Measurements from ENCODE around the gene ZCCHC2. TPM values are rescaled to one million over a fixed set of nuclear protein-coding genes. Genes with fewer than 3 reads are reported as not detected.
A peak's percentile ranks its signal among the peaks of the same experiment; 100 is the strongest.

The ZCCHC2 gene
- total and polyA plus RNA-seq, 2 of the 13 experiments (the other 11 are each of a cell fraction or from before 2014, with no cell fraction given): 62.5 to 76.1 TPM

DNA sequence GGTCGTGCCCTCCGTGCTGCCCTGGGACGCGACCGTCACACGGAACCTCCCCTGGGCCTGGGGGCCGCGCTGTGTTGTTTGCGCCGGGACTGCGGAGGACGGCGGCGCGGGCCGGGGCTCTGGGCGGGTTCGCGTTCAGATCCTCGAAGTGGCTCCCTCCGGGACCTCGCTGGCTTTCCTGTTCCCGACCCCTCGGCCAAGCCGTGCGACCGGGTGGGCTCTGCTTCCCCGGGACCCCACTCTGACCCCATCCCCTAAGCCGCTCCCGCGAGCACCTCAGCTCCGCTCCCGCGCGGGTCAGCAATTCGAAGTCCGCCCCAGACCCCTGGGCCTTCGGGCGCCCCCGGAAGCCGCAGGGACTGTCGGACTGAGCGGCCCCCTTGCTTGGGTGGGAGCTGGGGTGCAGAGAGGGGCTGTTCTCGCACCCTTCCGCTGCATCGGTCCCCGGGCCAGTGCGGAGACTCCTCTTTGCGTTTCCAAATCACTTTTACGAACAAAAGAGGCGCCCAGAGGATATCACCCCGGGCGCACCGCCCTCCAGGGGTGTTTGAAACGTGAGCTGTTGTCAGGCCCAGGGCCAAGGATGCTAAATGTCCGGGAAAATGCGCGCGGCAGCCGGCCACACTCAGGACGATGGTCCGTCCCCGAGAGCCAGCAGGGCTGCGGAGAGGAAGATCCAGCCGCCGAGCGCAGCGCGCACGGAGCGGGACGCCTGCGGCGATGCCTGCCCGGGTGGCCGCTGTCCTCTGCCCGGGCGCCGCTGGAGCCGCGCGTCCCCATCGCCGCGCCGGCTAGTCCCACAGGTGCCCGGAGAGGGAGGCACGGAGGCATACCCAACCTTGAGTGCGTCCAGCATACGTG lies 73.5 kb downstream of the ZCCHC2 start (continued):
- TF ChIP-seq, protein P1, sequence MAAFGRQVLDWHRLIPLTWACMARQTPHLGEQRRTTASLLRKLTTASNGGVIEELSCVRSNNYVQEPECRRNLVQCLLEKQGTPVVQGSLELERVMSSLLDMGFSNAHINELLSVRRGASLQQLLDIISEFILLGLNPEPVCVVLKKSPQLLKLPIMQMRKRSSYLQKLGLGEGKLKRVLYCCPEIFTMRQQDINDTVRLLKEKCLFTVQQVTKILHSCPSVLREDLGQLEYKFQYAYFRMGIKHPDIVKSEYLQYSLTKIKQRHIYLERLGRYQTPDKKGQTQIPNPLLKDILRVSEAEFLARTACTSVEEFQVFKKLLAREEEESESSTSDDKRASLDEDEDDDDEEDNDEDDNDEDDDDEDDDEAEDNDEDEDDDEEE (CRISPR knock-in tag; IDR thresholded peaks at IDR 0.05): no peak
- no peak for TF ChIP-seq ZNF263 (CRISPR knock-in tag; IDR thresholded peaks at IDR 0.05)
- TF ChIP-seq, protein P2, sequence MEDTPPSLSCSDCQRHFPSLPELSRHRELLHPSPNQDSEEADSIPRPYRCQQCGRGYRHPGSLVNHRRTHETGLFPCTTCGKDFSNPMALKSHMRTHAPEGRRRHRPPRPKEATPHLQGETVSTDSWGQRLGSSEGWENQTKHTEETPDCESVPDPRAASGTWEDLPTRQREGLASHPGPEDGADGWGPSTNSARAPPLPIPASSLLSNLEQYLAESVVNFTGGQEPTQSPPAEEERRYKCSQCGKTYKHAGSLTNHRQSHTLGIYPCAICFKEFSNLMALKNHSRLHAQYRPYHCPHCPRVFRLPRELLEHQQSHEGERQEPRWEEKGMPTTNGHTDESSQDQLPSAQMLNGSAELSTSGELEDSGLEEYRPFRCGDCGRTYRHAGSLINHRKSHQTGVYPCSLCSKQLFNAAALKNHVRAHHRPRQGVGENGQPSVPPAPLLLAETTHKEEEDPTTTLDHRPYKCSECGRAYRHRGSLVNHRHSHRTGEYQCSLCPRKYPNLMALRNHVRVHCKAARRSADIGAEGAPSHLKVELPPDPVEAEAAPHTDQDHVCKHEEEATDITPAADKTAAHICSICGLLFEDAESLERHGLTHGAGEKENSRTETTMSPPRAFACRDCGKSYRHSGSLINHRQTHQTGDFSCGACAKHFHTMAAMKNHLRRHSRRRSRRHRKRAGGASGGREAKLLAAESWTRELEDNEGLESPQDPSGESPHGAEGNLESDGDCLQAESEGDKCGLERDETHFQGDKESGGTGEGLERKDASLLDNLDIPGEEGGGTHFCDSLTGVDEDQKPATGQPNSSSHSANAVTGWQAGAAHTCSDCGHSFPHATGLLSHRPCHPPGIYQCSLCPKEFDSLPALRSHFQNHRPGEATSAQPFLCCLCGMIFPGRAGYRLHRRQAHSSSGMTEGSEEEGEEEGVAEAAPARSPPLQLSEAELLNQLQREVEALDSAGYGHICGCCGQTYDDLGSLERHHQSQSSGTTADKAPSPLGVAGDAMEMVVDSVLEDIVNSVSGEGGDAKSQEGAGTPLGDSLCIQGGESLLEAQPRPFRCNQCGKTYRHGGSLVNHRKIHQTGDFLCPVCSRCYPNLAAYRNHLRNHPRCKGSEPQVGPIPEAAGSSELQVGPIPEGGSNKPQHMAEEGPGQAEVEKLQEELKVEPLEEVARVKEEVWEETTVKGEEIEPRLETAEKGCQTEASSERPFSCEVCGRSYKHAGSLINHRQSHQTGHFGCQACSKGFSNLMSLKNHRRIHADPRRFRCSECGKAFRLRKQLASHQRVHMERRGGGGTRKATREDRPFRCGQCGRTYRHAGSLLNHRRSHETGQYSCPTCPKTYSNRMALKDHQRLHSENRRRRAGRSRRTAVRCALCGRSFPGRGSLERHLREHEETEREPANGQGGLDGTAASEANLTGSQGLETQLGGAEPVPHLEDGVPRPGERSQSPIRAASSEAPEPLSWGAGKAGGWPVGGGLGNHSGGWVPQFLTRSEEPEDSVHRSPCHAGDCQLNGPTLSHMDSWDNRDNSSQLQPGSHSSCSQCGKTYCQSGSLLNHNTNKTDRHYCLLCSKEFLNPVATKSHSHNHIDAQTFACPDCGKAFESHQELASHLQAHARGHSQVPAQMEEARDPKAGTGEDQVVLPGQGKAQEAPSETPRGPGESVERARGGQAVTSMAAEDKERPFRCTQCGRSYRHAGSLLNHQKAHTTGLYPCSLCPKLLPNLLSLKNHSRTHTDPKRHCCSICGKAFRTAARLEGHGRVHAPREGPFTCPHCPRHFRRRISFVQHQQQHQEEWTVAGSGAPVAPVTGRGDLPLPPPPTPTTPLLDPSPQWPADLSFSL (CRISPR knock-in tag; IDR thresholded peaks at IDR 0.05): no peak
- TF ChIP-seq, protein P3, sequence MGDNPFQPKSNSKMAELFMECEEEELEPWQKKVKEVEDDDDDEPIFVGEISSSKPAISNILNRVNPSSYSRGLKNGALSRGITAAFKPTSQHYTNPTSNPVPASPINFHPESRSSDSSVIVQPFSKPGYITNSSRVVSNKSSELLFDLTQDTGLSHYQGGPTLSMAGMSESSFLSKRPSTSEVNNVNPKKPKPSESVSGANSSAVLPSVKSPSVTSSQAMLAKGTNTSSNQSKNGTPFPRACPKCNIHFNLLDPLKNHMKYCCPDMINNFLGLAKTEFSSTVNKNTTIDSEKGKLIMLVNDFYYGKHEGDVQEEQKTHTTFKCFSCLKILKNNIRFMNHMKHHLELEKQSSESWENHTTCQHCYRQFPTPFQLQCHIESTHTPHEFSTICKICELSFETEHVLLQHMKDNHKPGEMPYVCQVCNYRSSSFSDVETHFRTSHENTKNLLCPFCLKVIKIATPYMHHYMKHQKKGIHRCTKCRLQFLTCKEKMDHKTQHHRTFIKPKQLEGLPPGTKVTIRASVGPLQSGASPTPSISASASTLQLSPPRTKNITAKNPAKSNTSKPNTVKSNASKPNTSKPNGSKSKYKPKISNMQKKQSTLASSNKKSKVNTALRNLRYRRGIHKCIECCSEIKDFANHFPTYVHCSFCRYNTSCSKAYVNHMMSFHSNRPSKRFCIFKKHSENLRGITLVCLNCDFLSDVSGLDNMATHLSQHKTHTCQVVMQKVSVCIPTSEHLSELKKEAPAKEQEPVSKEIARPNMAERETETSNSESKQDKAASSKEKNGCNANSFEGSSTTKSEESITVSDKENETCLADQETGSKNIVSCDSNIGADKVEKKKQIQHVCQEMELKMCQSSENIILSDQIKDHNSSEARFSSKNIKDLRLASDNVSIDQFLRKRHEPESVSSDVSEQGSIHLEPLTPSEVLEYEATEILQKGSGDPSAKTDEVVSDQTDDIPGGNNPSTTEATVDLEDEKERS (CRISPR knock-in tag; IDR thresholded peaks at IDR 0.05): no peak
- no peak for TF ChIP-seq ZNF83 (CRISPR knock-in tag; IDR thresholded peaks at IDR 0.05; ENCODE audit: borderline replicate concordance)
- no peak for TF ChIP-seq ZBTB38 (CRISPR knock-in tag; IDR thresholded peaks at IDR 0.05)
- TF ChIP-seq, protein P4, sequence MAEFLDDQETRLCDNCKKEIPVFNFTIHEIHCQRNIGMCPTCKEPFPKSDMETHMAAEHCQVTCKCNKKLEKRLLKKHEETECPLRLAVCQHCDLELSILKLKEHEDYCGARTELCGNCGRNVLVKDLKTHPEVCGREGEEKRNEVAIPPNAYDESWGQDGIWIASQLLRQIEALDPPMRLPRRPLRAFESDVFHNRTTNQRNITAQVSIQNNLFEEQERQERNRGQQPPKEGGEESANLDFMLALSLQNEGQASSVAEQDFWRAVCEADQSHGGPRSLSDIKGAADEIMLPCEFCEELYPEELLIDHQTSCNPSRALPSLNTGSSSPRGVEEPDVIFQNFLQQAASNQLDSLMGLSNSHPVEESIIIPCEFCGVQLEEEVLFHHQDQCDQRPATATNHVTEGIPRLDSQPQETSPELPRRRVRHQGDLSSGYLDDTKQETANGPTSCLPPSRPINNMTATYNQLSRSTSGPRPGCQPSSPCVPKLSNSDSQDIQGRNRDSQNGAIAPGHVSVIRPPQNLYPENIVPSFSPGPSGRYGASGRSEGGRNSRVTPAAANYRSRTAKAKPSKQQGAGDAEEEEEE (CRISPR knock-in tag; IDR thresholded peaks at IDR 0.05; ENCODE audit: borderline replicate concordance): no peak
- TF ChIP-seq, protein P5, sequence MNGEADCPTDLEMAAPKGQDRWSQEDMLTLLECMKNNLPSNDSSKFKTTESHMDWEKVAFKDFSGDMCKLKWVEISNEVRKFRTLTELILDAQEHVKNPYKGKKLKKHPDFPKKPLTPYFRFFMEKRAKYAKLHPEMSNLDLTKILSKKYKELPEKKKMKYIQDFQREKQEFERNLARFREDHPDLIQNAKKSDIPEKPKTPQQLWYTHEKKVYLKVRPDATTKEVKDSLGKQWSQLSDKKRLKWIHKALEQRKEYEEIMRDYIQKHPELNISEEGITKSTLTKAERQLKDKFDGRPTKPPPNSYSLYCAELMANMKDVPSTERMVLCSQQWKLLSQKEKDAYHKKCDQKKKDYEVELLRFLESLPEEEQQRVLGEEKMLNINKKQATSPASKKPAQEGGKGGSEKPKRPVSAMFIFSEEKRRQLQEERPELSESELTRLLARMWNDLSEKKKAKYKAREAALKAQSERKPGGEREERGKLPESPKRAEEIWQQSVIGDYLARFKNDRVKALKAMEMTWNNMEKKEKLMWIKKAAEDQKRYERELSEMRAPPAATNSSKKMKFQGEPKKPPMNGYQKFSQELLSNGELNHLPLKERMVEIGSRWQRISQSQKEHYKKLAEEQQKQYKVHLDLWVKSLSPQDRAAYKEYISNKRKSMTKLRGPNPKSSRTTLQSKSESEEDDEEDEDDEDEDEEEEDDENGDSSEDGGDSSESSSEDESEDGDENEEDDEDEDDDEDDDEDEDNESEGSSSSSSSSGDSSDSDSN (CRISPR knock-in tag; IDR thresholded peaks at IDR 0.05): peak; percentile 76; the same call in 1 of the 2 replicates
